ENCODE measurements around the gene SYNRG. TPM values are rescaled to one million over a fixed set of nuclear protein-coding genes. Genes with fewer than 3 reads are reported as not detected.

SYNRG gene
- total RNA-seq, 3 donors from 2014 or later (not counting 1 experiment from before 2014, with no cell fraction given) = 82.1 to 137 (median 88.2) TPM

DNA sequence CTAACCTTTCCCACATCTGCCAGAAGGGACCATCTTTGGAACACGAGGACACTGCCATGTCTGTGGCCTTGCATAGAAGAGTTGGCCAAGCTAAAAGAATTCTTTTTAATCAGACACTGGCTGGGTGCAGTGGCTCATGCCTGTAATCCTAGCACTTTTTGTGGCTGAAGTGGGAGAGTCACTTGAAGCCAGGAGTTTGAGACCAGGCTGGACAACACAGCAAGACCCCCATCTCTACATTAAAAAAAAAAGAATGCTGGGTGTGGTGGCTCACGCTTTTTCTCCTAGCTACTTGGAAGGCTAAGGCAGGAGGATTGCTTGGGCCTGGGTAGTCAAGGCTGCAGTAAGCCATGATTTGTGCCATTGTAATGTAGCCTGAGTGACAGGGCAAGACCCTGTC lies 128.8 kb downstream of the SYNRG start:
- Mint-ChIP-seq H3K27me3 (ENCODE audit: low read depth in 2 of 2) (no peaks in the 10 kb centered on the region), H3K27ac (no peak overlapping the region), H3K4me3 (no peak overlapping the region), H3K9me3 (no peaks in the 10 kb centered on the region), H3K4me1 (no peaks in the 10 kb centered on the region), H3K36me3 (no peaks in the 10 kb centered on the region)
- H3K4me1 ChIP-seq (ENCODE audit: control insufficient read depth, insufficient read depth, low read length) = no peaks in the 10 kb centered on the region
- intact Hi-C loops (cut with micrococcal nuclease) = no loop called here
- ATAC-seq = no peak
- H3K9me3 ChIP-seq (ENCODE audit: control insufficient read depth, insufficient read depth, low read length) = no peaks in the 10 kb centered on the region
- TF ChIP-seq, protein P1, sequence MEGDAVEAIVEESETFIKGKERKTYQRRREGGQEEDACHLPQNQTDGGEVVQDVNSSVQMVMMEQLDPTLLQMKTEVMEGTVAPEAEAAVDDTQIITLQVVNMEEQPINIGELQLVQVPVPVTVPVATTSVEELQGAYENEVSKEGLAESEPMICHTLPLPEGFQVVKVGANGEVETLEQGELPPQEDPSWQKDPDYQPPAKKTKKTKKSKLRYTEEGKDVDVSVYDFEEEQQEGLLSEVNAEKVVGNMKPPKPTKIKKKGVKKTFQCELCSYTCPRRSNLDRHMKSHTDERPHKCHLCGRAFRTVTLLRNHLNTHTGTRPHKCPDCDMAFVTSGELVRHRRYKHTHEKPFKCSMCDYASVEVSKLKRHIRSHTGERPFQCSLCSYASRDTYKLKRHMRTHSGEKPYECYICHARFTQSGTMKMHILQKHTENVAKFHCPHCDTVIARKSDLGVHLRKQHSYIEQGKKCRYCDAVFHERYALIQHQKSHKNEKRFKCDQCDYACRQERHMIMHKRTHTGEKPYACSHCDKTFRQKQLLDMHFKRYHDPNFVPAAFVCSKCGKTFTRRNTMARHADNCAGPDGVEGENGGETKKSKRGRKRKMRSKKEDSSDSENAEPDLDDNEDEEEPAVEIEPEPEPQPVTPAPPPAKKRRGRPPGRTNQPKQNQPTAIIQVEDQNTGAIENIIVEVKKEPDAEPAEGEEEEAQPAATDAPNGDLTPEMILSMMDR (IDR thresholded peaks at IDR 0.05) = no peak
- H3K4me3 ChIP-seq (ENCODE audit: low read length) = no peak overlapping the region
- no peak overlapping the region for H3K27ac ChIP-seq (ENCODE audit: low read length)
- 100% methylated on average over 2 of the region's 2 CpGs for WGBS (ENCODE audit: insufficient coverage)
- DNase-seq = no peak
- H3K36me3 ChIP-seq (ENCODE audit: control insufficient read depth, insufficient read depth, low read length) = peaks cover 23% of the 10 kb centered on the region
- H3K27me3 ChIP-seq (ENCODE audit: control insufficient read depth, insufficient read depth, low read length) = no peaks in the 10 kb centered on the region

GRCh38 chr17:37479025-37479424 lies 130.2 kb downstream of the SYNRG start:
- 94% methylated on average over 1 of the region's 1 CpG for WGBS (ENCODE audit: insufficient coverage)
- no peaks in the 10 kb centered on the region for H3K4me1 ChIP-seq (ENCODE audit: control insufficient read depth, insufficient read depth, low read length)
- Mint-ChIP-seq H3K9me3 (no peaks in the 10 kb centered on the region), H3K4me1 (no peaks in the 10 kb centered on the region), H3K27me3 (ENCODE audit: low read depth in 2 of 2) (no peaks in the 10 kb centered on the region), H3K4me3 (no peak overlapping the region), H3K36me3 (no peaks in the 10 kb centered on the region), H3K27ac (no peak overlapping the region)
- no peak for ATAC-seq
- H3K27me3 ChIP-seq (ENCODE audit: control insufficient read depth, insufficient read depth, low read length) = no peaks in the 10 kb centered on the region
- H3K27ac ChIP-seq (ENCODE audit: low read length) = no peak overlapping the region
- DNase-seq = no peak
- TF ChIP-seq, protein P1 (IDR thresholded peaks at IDR 0.05) = no peak
- H3K36me3 ChIP-seq (ENCODE audit: control insufficient read depth, insufficient read depth, low read length) = peaks cover 31% of the 10 kb centered on the region
- H3K9me3 ChIP-seq (ENCODE audit: control insufficient read depth, insufficient read depth, low read length) = no peaks in the 10 kb centered on the region
- intact Hi-C loops (cut with micrococcal nuclease) = no loop called here
- H3K4me3 ChIP-seq (ENCODE audit: low read length) = no peak overlapping the region

- H3K4me1 Mint-ChIP-seq = no peaks in the 10 kb centered on the region
- ATAC-seq (no peak), DNase-seq (no peak)
- H3K27me3 Mint-ChIP-seq (ENCODE audit: low read depth in 2 of 2) = no peaks in the 10 kb centered on the region
- no peak overlapping the region for H3K4me3 Mint-ChIP-seq
- no peaks in the 10 kb centered on the region for H3K9me3 Mint-ChIP-seq
- Histone ChIP-seq H3K36me3 (ENCODE audit: control insufficient read depth, insufficient read depth, low read length) (peaks cover 40% of the 10 kb centered on the region), H3K27ac (ENCODE audit: low read length) (no peak overlapping the region), H3K27me3 (ENCODE audit: control insufficient read depth, insufficient read depth, low read length) (no peaks in the 10 kb centered on the region), H3K9me3 (ENCODE audit: control insufficient read depth, insufficient read depth, low read length) (no peaks in the 10 kb centered on the region), H3K4me1 (ENCODE audit: control insufficient read depth, insufficient read depth, low read length) (no peaks in the 10 kb centered on the region), H3K4me3 (ENCODE audit: low read length) (no peak overlapping the region)
- WGBS (ENCODE audit: insufficient coverage) = 94% methylated on average over 2 of the region's 2 CpGs
- intact Hi-C loops (cut with micrococcal nuclease) = no loop called here
- TF ChIP-seq, protein P1 (IDR thresholded peaks at IDR 0.05) = no peak
- H3K27ac Mint-ChIP-seq = no peak overlapping the region
- no peaks in the 10 kb centered on the region for H3K36me3 Mint-ChIP-seq
Observed at GRCh38 chr17:37478187-37478586, 131.0 kb downstream of the SYNRG start.

DNA sequence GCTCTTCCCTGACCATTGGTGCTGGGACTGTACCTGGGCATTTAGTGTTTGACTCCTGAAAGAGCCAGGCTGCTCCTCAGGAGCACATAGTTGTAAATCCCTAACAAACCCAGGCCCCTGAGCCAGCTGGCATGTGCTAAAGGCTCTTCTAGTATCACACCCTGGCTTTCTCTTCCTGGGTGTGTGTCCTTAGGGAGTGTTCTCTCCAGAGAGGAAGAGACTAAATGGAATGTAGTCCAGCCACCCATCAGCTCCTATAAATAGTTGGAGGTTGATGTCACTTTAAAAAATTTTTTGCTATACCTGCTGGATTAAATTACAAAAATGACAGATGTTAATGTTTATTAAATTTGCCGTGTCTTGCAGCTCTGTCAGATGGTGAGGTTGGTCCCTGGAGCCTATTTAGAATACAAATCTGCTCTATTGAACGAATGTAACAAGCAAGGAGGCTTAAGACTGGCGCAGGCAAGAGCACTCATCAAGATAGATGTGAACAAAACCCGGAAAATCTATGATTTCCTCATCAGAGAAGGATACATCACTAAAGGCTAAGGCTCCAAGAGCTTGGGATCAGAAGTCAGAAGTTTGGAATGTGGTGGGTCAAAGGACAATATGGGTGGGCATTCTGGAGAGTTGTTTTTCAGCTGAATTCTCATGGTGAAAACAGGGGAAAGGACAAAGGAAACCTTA lies 132.6 kb downstream of the SYNRG start:
- no peak overlapping the region for H3K4me3 Mint-ChIP-seq
- Histone ChIP-seq H3K27me3 (ENCODE audit: control insufficient read depth, insufficient read depth, low read length) (no peaks in the 10 kb centered on the region), H3K27ac (ENCODE audit: low read length) (no peak overlapping the region), H3K4me1 (ENCODE audit: control insufficient read depth, insufficient read depth, low read length) (no peaks in the 10 kb centered on the region), H3K9me3 (ENCODE audit: control insufficient read depth, insufficient read depth, low read length) (no peaks in the 10 kb centered on the region), H3K36me3 (ENCODE audit: control insufficient read depth, insufficient read depth, low read length) (peaks cover 43% of the 10 kb centered on the region), H3K4me3 (ENCODE audit: low read length) (no peak overlapping the region)
- H3K4me1 Mint-ChIP-seq = no peaks in the 10 kb centered on the region
- no peak for ATAC-seq
- DNase-seq = no peak
- H3K36me3 Mint-ChIP-seq = no peaks in the 10 kb centered on the region
- no peaks in the 10 kb centered on the region for H3K9me3 Mint-ChIP-seq
- intact Hi-C loops (cut with micrococcal nuclease) = no loop called here
- no peak overlapping the region for H3K27ac Mint-ChIP-seq
- H3K27me3 Mint-ChIP-seq (ENCODE audit: low read depth in 2 of 2) = no peaks in the 10 kb centered on the region
- TF ChIP-seq, protein P1 (IDR thresholded peaks at IDR 0.05) = no peak
- WGBS (ENCODE audit: insufficient coverage) = 97% methylated on average over 4 of the region's 4 CpGs
